GM23338 (cell line): Measurements from ENCODE around the gene ACAN. TPM values are rescaled to one million over a fixed set of nuclear protein-coding genes. Genes with fewer than 3 reads are reported as not detected.

ENCODE experiments used
- ATAC-seq: fragments of 200-7000 bp; cut with Tn5 transposase; 3 replicates; pipeline ENCODE4 v1.9.1; 2020
- DNase-seq: peaks from one replicate; pipeline ENCODE4 v3.0.0-alpha.2; 2015; ENCODE audit warnings: low spot score
- H2AFZ ChIP-seq: fragments of 200-600 bp; sonication (generic); 2 replicates; pipeline ENCODE4 v1.8.0; 2016; ENCODE audit warnings: antibody characterized with exemption, mild to moderate bottlenecking, moderate library complexity
- H3F3A ChIP-seq: fragments of 200-600 bp; sonication (generic); replicated peaks from 2 replicates; pipeline ENCODE4 v1.8.0; 2017; ENCODE audit warnings: antibody characterized with exemption, mixed run types, low read depth
- H3K27ac ChIP-seq: fragments of 200-600 bp; sonication (generic); 2 replicates; pipeline ENCODE4 v1.6.1; 2016; ENCODE audit warnings: low read depth
- H3K27me3 ChIP-seq: fragments of 200-600 bp; sonication (generic); 2 replicates; pipeline ENCODE4 v1.8.0; 2016; ENCODE audit warnings: mild to moderate bottlenecking, mixed run types, moderate library complexity; ENCODE audit not compliant: insufficient read depth
- H3K36me3 ChIP-seq: fragments of 200-600 bp; sonication (generic); 2 replicates; pipeline ENCODE4 v1.8.0; 2016; ENCODE audit warnings: mild to moderate bottlenecking; ENCODE audit not compliant: insufficient read depth
- H3K4me1 ChIP-seq: fragments of 200-600 bp; sonication (generic); 2 replicates; pipeline ENCODE4 v1.8.0; 2016; ENCODE audit warnings: mild to moderate bottlenecking, moderate library complexity; ENCODE audit not compliant: insufficient read depth
- H3K4me2 ChIP-seq: fragments of 200-600 bp; sonication (generic); 2 replicates; pipeline ENCODE4 v1.7.1; 2017; ENCODE audit warnings: mixed run types
- H3K4me3 ChIP-seq: fragments of 200-600 bp; sonication (generic); 2 replicates; pipeline ENCODE4 v1.6.1; 2016; ENCODE audit warnings: mixed run types
- H3K79me2 ChIP-seq: fragments of 200-600 bp; sonication (generic); replicated peaks from 2 replicates; pipeline ENCODE4 v1.8.0; 2017; ENCODE audit warnings: mild to moderate bottlenecking; ENCODE audit not compliant: insufficient read depth
- H3K9me2 ChIP-seq: fragments of 200-600 bp; sonication (generic); 2 replicates; pipeline ENCODE4 v1.8.0; 2017; ENCODE audit not compliant: insufficient read depth
- H4K20me1 ChIP-seq: fragments of 200-600 bp; sonication (generic); replicated peaks from 2 replicates; pipeline ENCODE4 v1.8.0; 2017; ENCODE audit warnings: mild to moderate bottlenecking; ENCODE audit not compliant: insufficient read depth
- H3K27ac Mint-ChIP-seq: 2 replicates; pipeline ENCODE4 v1.8.0; 2020; ENCODE audit warnings: inconsistent platforms, mild to moderate bottlenecking, moderate library complexity, mixed read lengths
- H3K27me3 Mint-ChIP-seq: 3 replicates; pipeline ENCODE4 v1.8.0; 2022; ENCODE audit warnings: low read depth, mild to moderate bottlenecking, moderate library complexity, mixed read lengths, inconsistent platforms; ENCODE audit not compliant: insufficient read depth, poor library complexity
- H3K36me3 Mint-ChIP-seq: 3 replicates; pipeline ENCODE4 v1.8.0; 2021; ENCODE audit warnings: low read depth, mild to moderate bottlenecking, inconsistent platforms, moderate library complexity, mixed read lengths
- H3K4me1 Mint-ChIP-seq: 3 replicates; pipeline ENCODE4 v1.8.0; 2020; ENCODE audit warnings: mild to moderate bottlenecking, inconsistent platforms, mixed read lengths
- H3K4me3 Mint-ChIP-seq: 3 replicates; pipeline ENCODE4 v1.8.0; 2021; ENCODE audit warnings: moderate library complexity, mild to moderate bottlenecking, inconsistent platforms, mixed read lengths
- H3K9me3 Mint-ChIP-seq: 3 replicates; pipeline ENCODE4 v1.8.0; 2020; ENCODE audit warnings: moderate library complexity, mild to moderate bottlenecking, inconsistent platforms, mixed read lengths
- ETS1 ChIP-seq: IDR thresholded peaks from 2 replicates; pipeline ENCODE4 v1.6.1; 2016; ENCODE audit warnings: antibody characterized with exemption
- EZH2phosphoT487 ChIP-seq: fragments of 200-600 bp; sonication (generic); IDR thresholded peaks from one replicate; pipeline ENCODE4 v1.8.1; 2018; ENCODE audit warnings: antibody characterized with exemption; ENCODE audit not compliant: unreplicated experiment
- NANOG ChIP-seq: IDR thresholded peaks from 2 replicates; pipeline ENCODE4 v1.6.1; 2016; ENCODE audit warnings: antibody characterized with exemption, borderline replicate concordance
- POLR2AphosphoS5 ChIP-seq: IDR thresholded peaks from 2 replicates; pipeline ENCODE4 v1.6.1; 2016; ENCODE audit warnings: antibody characterized with exemption, low read depth
- REST ChIP-seq: IDR thresholded peaks from one replicate; pipeline ENCODE4 v1.6.1; 2018; ENCODE audit warnings: antibody characterized with exemption; ENCODE audit not compliant: unreplicated experiment
- ZNF114 ChIP-seq: fragments of 250-450 bp; sonication (Bioruptor Pico); IDR thresholded peaks from 2 replicates; pipeline ENCODE4 v1.5.0; 2020; ENCODE audit warnings: mild to moderate bottlenecking, moderate library complexity
- ZNF462 ChIP-seq: fragments of 250-450 bp; sonication (Bioruptor Pico); IDR thresholded peaks from 2 replicates; pipeline ENCODE4 v1.5.0; 2020; ENCODE audit warnings: mild to moderate bottlenecking, moderate library complexity
- polyA plus RNA-seq: library from polyadenylated mRNA; unstranded; fragments of >200 nt; fragmentation: Nextera tagmentation; extraction: Ambion mirVana; gene quantifications from 2 replicates; pipeline ENCODE4 v1.2.1, GENCODE V29; 2016
- total RNA-seq: library from RNA; depleted of rRNA; stranded (reverse); fragments of >200 nt; shearing (Covaris generic); gene quantifications from 2 replicates; pipeline ENCODE4 v1.2.3, GENCODE V29; 2014

ACAN gene
- total and polyA plus RNA-seq, 2 experiments from 2014 or later, result 2.5 to 4.9 TPM

GRCh38 chr15:88899251-88899650 is 96.0 kb downstream of the ACAN start:
- Mint-ChIP-seq H3K4me1 (peaks cover 60% of the 10 kb centered on the region), H3K27me3 (peaks cover 40% of the 10 kb centered on the region), H3K27ac (0 out of 2 replicates have a peak overlapping the region, but pooled peaks have one; percentile 48), H3K4me3 (no peak overlapping the region), H3K36me3 (peaks cover 72% of the 10 kb centered on the region), H3K9me3 (no peaks in the 10 kb centered on the region; the same call in 1 of the 3 replicates)
- Histone ChIP-seq H3K4me3 (no peak overlapping the region), H3K79me2 (peaks cover 18% of the 10 kb centered on the region), H3K4me2 (no peak overlapping the region), H4K20me1 (peaks cover 35% of the 10 kb centered on the region), H2AFZ (no peak overlapping the region), H3K27me3 (peaks cover 4% of the 10 kb centered on the region; the same call in 1 of the 2 replicates), H3K27ac (peak overlapping the region; percentile 45), H3K36me3 (peaks cover 25% of the 10 kb centered on the region), H3K4me1 (peaks cover 34% of the 10 kb centered on the region), H3K9me2 (no peaks in the 10 kb centered on the region), H3F3A (peaks cover 41% of the 10 kb centered on the region)
- TF ChIP-seq EZH2phosphoT487 (no peak), NANOG (no peak), POLR2AphosphoS5 (no peak), REST (no peak), ETS1 (no peak), ZNF462 (CRISPR knock-in tag) (no peak), ZNF114 (CRISPR knock-in tag) (no peak)
- DNase-seq (no peak), ATAC-seq (no peak)
